ENCODE results near the gene SLC13A3.

DNA sequence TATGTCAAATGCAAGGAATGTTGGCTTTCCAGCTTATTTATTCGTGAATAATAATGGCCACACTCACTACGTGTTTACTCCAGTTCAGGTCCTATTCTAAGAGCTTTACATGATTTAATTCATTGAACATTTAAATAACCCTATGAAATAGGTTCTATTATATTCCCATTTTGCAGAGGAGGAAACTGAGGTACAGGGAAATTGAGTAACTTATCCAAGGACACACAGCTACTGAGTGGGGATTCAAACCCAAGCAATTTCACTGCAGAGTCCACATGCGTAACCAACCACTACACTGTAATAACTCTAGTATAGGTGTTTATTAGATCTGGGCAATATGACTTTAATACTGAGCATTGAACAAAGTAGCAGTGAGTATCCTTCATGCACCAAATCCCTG lies 12.3 kb upstream of the SLC13A3 start:
- no peak for TF ChIP-seq CTCF (IDR thresholded peaks at IDR 0.05)
- TF ChIP-seq POLR2A (IDR thresholded peaks at IDR 0.05) = no peak
- TF ChIP-seq EP300 (IDR thresholded peaks at IDR 0.05) = no peak

Data from ovary (tissue), 3 donors.